Ascending aorta (tissue), 2 donors: ENCODE measurements around the gene GABPA. TPM values are rescaled to one million over a fixed set of nuclear protein-coding genes. Genes with fewer than 3 reads are reported as not detected.

Experiments used
- DNase-seq, 2 donors: peaks; one replicate each; pipeline ENCODE4 v3.0.0-alpha.2; 2019; ENCODE audit warnings: low spot score in 2 of 2
- H3K27ac ChIP-seq, 2 donors: fragments of 200-600 bp; sonication (generic); one replicate each; pipeline ENCODE4 v1.5.1; 2016 to 2017; ENCODE audit warnings: mild to moderate bottlenecking in 1 of 2
- H3K27me3 ChIP-seq: fragments of 200-600 bp; sonication (generic); one replicate; pipeline ENCODE4 v1.5.1; 2017
- H3K36me3 ChIP-seq, 2 donors: fragments of 200-600 bp; sonication (generic); one replicate each; pipeline ENCODE4 v1.5.1; 2016
- H3K4me1 ChIP-seq, 2 donors: fragments of 200-600 bp; sonication (generic); one replicate each; pipeline ENCODE4 v1.5.1; 2016 to 2017; ENCODE audit warnings: mild to moderate bottlenecking in 1 of 2
- H3K4me3 ChIP-seq, 2 donors: fragments of 200-600 bp; sonication (generic); one replicate each; pipeline ENCODE4 v1.5.1; 2016 to 2017; ENCODE audit warnings: mild to moderate bottlenecking in 1 of 2
- H3K9me3 ChIP-seq, 2 donors: fragments of 200-600 bp; sonication (generic); one replicate each; pipeline ENCODE4 v1.5.1; 2016
- CTCF ChIP-seq, 3 experiments: fragments of 200-600 bp in 2 of 3; fragments of 450-650 bp in 1 of 3; sonication (generic) in 2 of 3; IDR thresholded peaks; one replicate each; pipeline ENCODE4 v1.5.1; 2016 to 2019; ENCODE audit warnings: antibody characterized with exemption in 3 of 3, mild to moderate bottlenecking in 1 of 3, moderate library complexity in 1 of 3
- intact Hi-C: fragments of 100-400 bp; cut with DNase I; formaldehyde crosslinking; loops from one replicate; pipeline ENCODE4 v1.15.1; 2023
- total RNA-seq: library from RNA; depleted of rRNA; stranded (reverse); fragments of >200 nt; gene quantifications from one replicate; pipeline ENCODE4 v1.1.0, GENCODE V29; 2016

GABPA gene
- total RNA-seq, 1 donor from 2014 or later = 8.9 TPM

- Histone ChIP-seq H3K4me1 (no peaks in the 10 kb centered on the region), H3K27me3 (no peaks in the 10 kb centered on the region), H3K4me3 (no peak overlapping the region), H3K36me3 (no peaks in the 10 kb centered on the region), H3K9me3 (no peaks in the 10 kb centered on the region), H3K27ac (no peak overlapping the region)
- intact Hi-C loops = no loop called here
- DNase-seq = no peak
- no peak for TF ChIP-seq CTCF (IDR thresholded peaks at IDR 0.05)
These were observed 83.8 kb downstream of the GABPA start for GRCh38 chr21:25818551-25818950.

Other genes with a start within 250 kb of the GABPA start
- 26.1 TPM for gene MRPL39, start 127.5 kb upstream of the GABPA start, total RNA-seq
- gene JAM2, start 95.7 kb upstream of the GABPA start, total RNA-seq = 54.1 TPM
- gene ATP5PF, start 68 bp upstream of the GABPA start, total RNA-seq = 81.8 TPM